Transverse colon (tissue), 4 donors: ENCODE data around the gene SFMBT1. TPM values are rescaled to one million over a fixed set of nuclear protein-coding genes. Genes with fewer than 3 reads are reported as not detected.

ENCODE experiments used
- DNase-seq: peaks from one replicate; pipeline ENCODE4 v3.0.0-alpha.2; 2019
- H3K27ac ChIP-seq, 4 donors: fragments of 200-600 bp; sonication (generic); 2 replicates each; pipeline ENCODE4 v1.5.1; 2016 to 2018; ENCODE audit warnings: inconsistent platforms in 4 of 4
- H3K27me3 ChIP-seq: fragments of 200-600 bp; sonication (generic); 2 replicates; pipeline ENCODE4 v1.5.1; 2017; ENCODE audit warnings: inconsistent platforms
- H3K36me3 ChIP-seq, 4 donors: fragments of 200-600 bp; sonication (generic); 2 replicates each; pipeline ENCODE4 v1.5.1; 2017 to 2019; ENCODE audit warnings: inconsistent platforms in 4 of 4
- H3K4me1 ChIP-seq, 4 donors: fragments of 200-600 bp; sonication (generic); 2 replicates each; pipeline ENCODE4 v1.5.1; 2017 to 2020; ENCODE audit warnings: inconsistent platforms in 4 of 4
- H3K4me3 ChIP-seq, 4 donors: fragments of 200-600 bp; sonication (generic); 1 replicate in 1 of 4; 2 replicates in 3 of 4; pipeline versions ENCODE4 v1.5.1 to v1.6.1; 2017 to 2019; ENCODE audit warnings: inconsistent platforms in 4 of 4
- H3K9me3 ChIP-seq, 2 donors: fragments of 200-600 bp; sonication (generic); 2 replicates each; pipeline ENCODE4 v1.5.1; 2017 to 2019; ENCODE audit warnings: inconsistent platforms in 2 of 2
- EP300 ChIP-seq: sonication (generic); formaldehyde crosslinking; IDR thresholded peaks from one replicate; pipeline ENCODE4 v1.6.1; 2017; ENCODE audit warnings: antibody characterized with exemption, low read depth
- POLR2A ChIP-seq: fragments of 450-650 bp; IDR thresholded peaks from one replicate; pipeline ENCODE4 v1.6.1; 2016; ENCODE audit warnings: antibody characterized with exemption, mild to moderate bottlenecking, moderate library complexity
- POLR2AphosphoS5 ChIP-seq, 3 donors: sonication (generic); formaldehyde crosslinking; IDR thresholded peaks; one replicate each; pipeline ENCODE4 v1.6.1; 2016; ENCODE audit warnings: antibody characterized with exemption in 3 of 3
- WGBS, 2 donors: methylation state at CpG; one replicate each; pipeline ENCODE4 v1.1.5; 2018; ENCODE audit warnings: low coverage in 1 of 2; 5-methylcytosine and 5-hydroxymethylcytosine counted together
- in situ Hi-C, 4 donors: fragments of 200-750 bp; cut with MboI; loops; one replicate each; pipeline versions ENCODE4 v1.15.0 to v1.15.1; 2017; ENCODE audit warnings: low sequenced_read_pairs in 3 of 4, low pct_ligation_motif_present in 1 of 4, low pct_unique_long_range_greater_than_20kb in 1 of 4
- intact Hi-C: fragments of 100-400 bp; cut with DNase I; formaldehyde crosslinking; loops from one replicate; pipeline ENCODE4 v1.15.1; 2023; ENCODE audit warnings: low total_unique reads
- total RNA-seq, 4 donors: library from RNA; depleted of rRNA; stranded (reverse); fragments of >200 nt; gene quantifications; one replicate each; pipeline ENCODE4 v1.1.0, GENCODE V29; 2016
- TF ChIP-seq, protein P1 (sequence below), 5 experiments: fragments of 200-600 bp in 3 of 5; fragments of 450-650 bp in 2 of 5; sonication (generic) in 3 of 5; IDR thresholded peaks; 1 replicate in 2 of 5; 2 replicates in 3 of 5; pipeline ENCODE4 v1.5.1; 2016 to 2017; ENCODE audit warnings: antibody characterized with exemption in 5 of 5, inconsistent platforms in 3 of 5, mild to moderate bottlenecking in 2 of 5, moderate library complexity in 1 of 5

SFMBT1 gene
- total RNA-seq, 4 donors from 2014 or later = 1.9 to 33.0 (median 18.1) TPM

DNA sequence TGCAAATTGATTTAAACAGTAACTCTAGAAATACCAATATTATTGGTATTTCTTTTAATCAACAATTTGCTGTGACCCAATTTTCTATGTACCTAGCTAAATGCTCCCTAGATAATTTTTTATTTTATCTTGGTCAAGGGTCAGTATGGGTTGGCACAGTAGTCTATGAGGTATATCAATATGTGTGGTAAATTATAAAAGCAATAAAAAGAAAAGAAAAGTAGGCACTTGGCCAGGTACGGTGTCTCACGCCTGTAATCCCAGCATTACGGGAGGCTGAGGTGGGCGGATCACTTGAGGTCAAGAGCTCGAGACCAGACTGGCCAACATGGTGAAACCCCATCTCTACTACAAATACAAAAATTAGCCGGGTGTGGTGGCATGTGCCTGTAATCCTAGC, 114.5 kb downstream of the SFMBT1 start:
- Histone ChIP-seq H3K9me3 (no peaks in the 10 kb centered on the region), H3K27me3 (no peaks in the 10 kb centered on the region), H3K4me1 (peaks cover 0 to 15% (median 0%) of the 10 kb centered on the region in 4 donors), H3K4me3 (no peak overlapping the region), H3K27ac (no peak overlapping the region), H3K36me3 (no peaks in the 10 kb centered on the region)
- TF ChIP-seq EP300 = no peak
- no peak for TF ChIP-seq POLR2AphosphoS5 (IDR thresholded peaks at IDR 0.05)
- TF ChIP-seq POLR2A = no peak
- intact Hi-C loops (no loop called here), in situ Hi-C loops (loop anchor here in 1 of 4 donors (25.0 kb wide), 1 partner anchor 131 kb away; no protein-coding TSS in a partner anchor)
- no peak for DNase-seq
- WGBS, 2 donors = 37 to 62% methylated on average over 5 to 6 of the region's 6 CpGs

DNA sequence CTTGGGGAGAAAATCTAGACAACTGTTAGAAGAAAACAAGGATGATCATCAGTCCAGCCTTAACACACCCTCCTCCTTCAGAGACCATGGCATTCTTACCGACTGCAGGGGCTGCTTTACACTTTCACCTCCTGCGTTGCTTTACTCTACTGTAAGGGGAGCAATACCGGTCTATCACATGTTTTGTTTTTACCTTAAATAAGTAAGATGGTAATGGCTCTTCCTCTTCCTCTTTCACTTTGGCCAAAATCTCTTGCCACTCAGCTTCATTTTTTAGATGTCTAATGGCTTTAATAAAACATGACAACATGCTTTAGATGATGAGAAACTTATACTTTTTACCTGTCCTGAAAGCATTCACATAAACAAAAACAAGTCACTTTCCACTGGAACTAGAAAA, 115.1 kb downstream of the SFMBT1 start:
- WGBS, 2 donors = 77 to 83% methylated on average over 3 of the region's 3 CpGs
- Histone ChIP-seq H3K4me3 (no peak overlapping the region), H3K4me1 (peaks cover 0 to 16% (median 0%) of the 10 kb centered on the region in 4 donors), H3K27me3 (no peaks in the 10 kb centered on the region), H3K36me3 (no peaks in the 10 kb centered on the region), H3K9me3 (no peaks in the 10 kb centered on the region), H3K27ac (no peak overlapping the region)
- TF ChIP-seq POLR2AphosphoS5 (IDR thresholded peaks at IDR 0.05) = no peak
- in situ Hi-C loops = loop anchor here in 1 of 4 donors (25.0 kb wide), 1 partner anchor 132 kb away; no protein-coding TSS in a partner anchor
- intact Hi-C loops = no loop called here
- DNase-seq = no peak

DNA sequence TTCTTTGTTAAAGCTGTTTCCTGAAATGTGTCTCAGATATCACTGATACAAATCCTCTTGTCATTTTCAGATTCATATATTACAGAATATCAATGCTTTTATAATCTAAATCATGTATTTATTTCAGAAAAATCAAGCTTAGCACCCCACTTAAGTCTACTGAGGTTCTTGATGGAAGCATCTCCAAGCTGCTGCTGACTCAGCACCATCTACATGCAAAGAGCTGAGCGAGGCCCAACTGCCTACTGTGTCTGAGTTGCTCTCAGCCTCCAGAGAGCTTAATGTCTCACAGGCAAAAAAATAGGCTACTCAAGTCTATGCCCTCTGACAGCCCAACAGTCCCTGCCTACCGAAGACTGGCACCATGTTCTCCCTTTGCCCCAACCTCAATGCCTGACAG, 119.3 kb downstream of the SFMBT1 start:
- 89 to 100% methylated on average over 1 to 2 of the region's 2 CpGs for WGBS, 2 donors
- intact Hi-C loops = no loop called here
- Histone ChIP-seq H3K36me3 (peaks cover 0 to 8% (median 0%) of the 10 kb centered on the region in 4 donors), H3K4me3 (no peak overlapping the region), H3K4me1 (peaks cover 0 to 9% (median 0%) of the 10 kb centered on the region in 4 donors), H3K27me3 (no peaks in the 10 kb centered on the region), H3K27ac (no peak overlapping the region), H3K9me3 (no peaks in the 10 kb centered on the region)
- in situ Hi-C loops = loop anchor here in 1 of 4 donors (25.0 kb wide), 1 partner anchor 136 kb away; no protein-coding TSS in a partner anchor
- no peak for TF ChIP-seq POLR2A
- no peak for TF ChIP-seq EP300
- TF ChIP-seq, protein P1, sequence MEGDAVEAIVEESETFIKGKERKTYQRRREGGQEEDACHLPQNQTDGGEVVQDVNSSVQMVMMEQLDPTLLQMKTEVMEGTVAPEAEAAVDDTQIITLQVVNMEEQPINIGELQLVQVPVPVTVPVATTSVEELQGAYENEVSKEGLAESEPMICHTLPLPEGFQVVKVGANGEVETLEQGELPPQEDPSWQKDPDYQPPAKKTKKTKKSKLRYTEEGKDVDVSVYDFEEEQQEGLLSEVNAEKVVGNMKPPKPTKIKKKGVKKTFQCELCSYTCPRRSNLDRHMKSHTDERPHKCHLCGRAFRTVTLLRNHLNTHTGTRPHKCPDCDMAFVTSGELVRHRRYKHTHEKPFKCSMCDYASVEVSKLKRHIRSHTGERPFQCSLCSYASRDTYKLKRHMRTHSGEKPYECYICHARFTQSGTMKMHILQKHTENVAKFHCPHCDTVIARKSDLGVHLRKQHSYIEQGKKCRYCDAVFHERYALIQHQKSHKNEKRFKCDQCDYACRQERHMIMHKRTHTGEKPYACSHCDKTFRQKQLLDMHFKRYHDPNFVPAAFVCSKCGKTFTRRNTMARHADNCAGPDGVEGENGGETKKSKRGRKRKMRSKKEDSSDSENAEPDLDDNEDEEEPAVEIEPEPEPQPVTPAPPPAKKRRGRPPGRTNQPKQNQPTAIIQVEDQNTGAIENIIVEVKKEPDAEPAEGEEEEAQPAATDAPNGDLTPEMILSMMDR (IDR thresholded peaks at IDR 0.05) = no peak
- no peak for TF ChIP-seq POLR2AphosphoS5 (IDR thresholded peaks at IDR 0.05)
- no peak for DNase-seq

DNA sequence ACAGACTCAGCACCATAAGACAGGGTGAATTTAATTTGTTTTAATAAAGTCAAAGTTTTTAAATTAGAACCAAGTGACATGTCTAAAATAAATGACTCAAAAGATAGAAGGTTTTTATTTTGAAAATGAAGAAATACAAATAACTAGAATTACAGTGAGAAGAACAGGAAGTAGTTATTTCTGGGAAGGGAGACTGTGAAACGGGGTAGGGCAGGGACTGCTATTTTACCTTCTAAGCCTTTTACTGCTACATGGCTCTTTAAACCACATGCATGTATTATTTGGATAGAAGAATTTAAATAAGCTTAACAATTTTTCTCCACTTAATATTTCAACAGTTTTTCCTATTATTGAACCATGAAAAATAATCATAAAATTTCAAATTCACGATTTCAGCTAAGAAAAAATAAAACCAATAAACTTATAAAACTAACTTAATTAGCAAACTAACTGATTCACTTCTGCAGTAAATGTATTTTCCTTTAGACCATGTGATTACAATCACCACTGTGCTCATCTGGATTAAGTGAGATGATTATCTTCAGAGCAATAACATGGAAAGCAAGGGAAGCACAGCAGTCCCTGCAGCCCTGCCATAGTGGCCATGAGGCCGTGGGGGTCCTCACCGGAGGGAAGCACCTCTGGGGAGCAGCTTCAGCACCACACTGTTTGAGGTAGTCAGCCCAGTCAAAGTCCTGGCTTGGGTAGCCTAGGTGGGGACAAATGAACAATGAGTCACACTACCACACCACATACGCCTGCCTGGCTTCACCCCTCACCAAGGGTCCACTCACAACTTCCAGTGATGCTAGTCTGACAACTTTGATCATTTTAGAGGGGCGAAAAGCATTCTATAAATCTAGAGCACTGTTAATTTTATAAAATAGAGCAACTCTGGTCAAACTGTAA, 120.2 kb downstream of the SFMBT1 start:
- DNase-seq = no peak
- no peaks in the 10 kb centered on the region for H3K27me3 ChIP-seq
- H3K9me3 ChIP-seq = no peaks in the 10 kb centered on the region
- H3K27ac ChIP-seq = no peak overlapping the region
- intact Hi-C loops = no loop called here
- H3K4me1 ChIP-seq = peaks cover 0 to 2% (median 0%) of the 10 kb centered on the region in 4 donors
- WGBS, 2 donors = 64 to 72% methylated on average over 6 of the region's 6 CpGs
- peaks cover 0 to 10% (median 3%) of the 10 kb centered on the region in 4 donors for H3K36me3 ChIP-seq
- no peak overlapping the region for H3K4me3 ChIP-seq
- in situ Hi-C loops = loop anchor here in 1 of 4 donors (25.0 kb wide), 1 partner anchor 137 kb away; no protein-coding TSS in a partner anchor
- no peak for TF ChIP-seq EP300
- TF ChIP-seq, protein P1 (IDR thresholded peaks at IDR 0.05) = no peak
- no peak for TF ChIP-seq POLR2A
- TF ChIP-seq POLR2AphosphoS5 (IDR thresholded peaks at IDR 0.05) = no peak

DNA sequence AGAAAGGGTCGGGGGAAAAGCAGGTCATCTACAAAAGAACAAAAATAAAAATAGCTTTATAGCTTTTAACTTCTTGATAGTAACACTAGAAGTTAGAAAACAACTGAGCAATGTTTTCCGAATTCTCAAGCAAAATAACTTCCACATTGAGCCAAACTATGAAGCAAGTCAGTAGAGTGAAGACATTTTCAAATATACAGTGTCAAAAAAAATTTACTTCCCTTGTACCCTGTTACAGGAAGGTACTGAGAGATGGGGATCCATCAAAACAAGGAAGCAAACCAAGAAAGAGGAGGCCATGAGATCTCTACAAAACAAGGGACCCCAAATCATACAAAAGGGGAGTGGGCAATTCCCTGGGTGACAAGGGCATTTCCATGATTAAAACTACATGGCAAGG, 121.9 kb downstream of the SFMBT1 start:
- TF ChIP-seq EP300 (no peak), POLR2A (no peak), POLR2AphosphoS5 (IDR thresholded peaks at IDR 0.05) (no peak)
- TF ChIP-seq, protein P1 (IDR thresholded peaks at IDR 0.05) = no peak
- in situ Hi-C loops = no loop called here
- no peak overlapping the region for H3K27ac ChIP-seq
- H3K36me3 ChIP-seq = peaks cover 0 to 24% (median 3%) of the 10 kb centered on the region in 4 donors
- no peaks in the 10 kb centered on the region for H3K9me3 ChIP-seq
- no peak overlapping the region for H3K4me3 ChIP-seq
- peaks cover 0 to 2% (median 0%) of the 10 kb centered on the region in 4 donors for H3K4me1 ChIP-seq
- DNase-seq = no peak
- H3K27me3 ChIP-seq = no peaks in the 10 kb centered on the region
- 90 to 93% methylated on average over 2 of the region's 2 CpGs for WGBS, 2 donors
- intact Hi-C loops = no loop called here
